Suppressor macrophage (primary cell): Measurements from ENCODE around the gene BUB1.
"Not testable (repeated sequence)": the region's sequence is repeated elsewhere in the genome, so short reads cannot be mapped to it uniquely, and the experiment has no call there.

Experiments used
- DNase-seq, 4 experiments: peaks; one replicate each; pipeline ENCODE4 v3.0.0-alpha.2; 2020 to 2022

Gene BUB1

GRCh38 chr2:110655701-110656100 lies 22.2 kb downstream of the BUB1 start:
- DNase-seq = no peak

- DNase-seq = no peak
Observed at GRCh38 chr2:110653861-110654260, 24.0 kb downstream of the BUB1 start.

DNA sequence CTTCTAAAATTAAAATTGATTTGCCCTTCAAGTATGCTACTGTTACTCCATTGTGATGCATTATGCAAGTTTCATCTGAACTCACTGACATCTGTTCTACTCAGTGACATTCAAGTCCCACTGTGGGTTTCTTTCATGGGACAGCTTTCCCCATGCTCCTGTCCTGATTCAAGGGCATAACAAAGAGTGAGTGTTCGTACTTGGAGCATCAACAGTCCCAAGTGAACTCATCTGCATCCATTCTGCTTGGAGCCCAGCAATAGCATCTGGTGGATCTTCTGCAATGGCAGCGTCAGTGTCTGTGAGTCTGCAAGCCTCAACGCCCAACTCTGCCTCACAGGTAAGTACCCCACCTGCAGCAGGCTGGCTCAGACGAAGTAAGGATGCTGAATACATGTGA lies 27.5 kb downstream of the BUB1 start:
- no peak for DNase-seq

GRCh38 chr2:110647777-110648176 lies 30.1 kb downstream of the BUB1 start:
- no peak for DNase-seq

GRCh38 chr2:110645616-110646015 lies 32.2 kb downstream of the BUB1 start:
- no peak for DNase-seq

GRCh38 chr2:110644357-110644756 lies 33.5 kb downstream of the BUB1 start:
- DNase-seq = no peak

- DNase-seq = no peak
Observed at GRCh38 chr2:110642360-110642759, 35.5 kb downstream of the BUB1 start.

DNA sequence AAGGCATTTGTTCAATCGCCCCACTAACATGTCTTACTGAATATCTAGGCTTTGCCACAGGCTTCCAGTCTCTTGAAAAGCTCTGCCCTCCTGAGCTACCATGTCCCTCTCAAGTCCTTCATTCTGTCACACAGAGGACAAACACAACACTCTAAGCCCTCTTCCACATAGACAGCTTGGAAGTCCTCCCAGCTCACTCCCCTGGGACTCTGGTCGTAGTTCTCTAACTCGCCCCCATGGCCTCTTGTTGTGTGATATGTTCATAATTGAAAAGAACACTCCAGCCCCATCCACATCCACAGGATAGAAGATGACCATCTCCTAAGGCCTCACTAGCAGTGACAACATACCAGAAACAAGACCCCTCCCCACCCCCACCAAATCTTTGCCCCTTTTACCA lies 37.9 kb downstream of the BUB1 start:
- DNase-seq = no peak

- no peak for DNase-seq
Observed at GRCh38 chr2:110638952-110639695, 38.7 kb downstream of the BUB1 start.

- DNase-seq = no peak
Observed at GRCh38 chr2:110638004-110638403, 39.9 kb downstream of the BUB1 start.

GRCh38 chr2:110637093-110637492 lies 40.8 kb downstream of the BUB1 start:
- no peak for DNase-seq

DNA sequence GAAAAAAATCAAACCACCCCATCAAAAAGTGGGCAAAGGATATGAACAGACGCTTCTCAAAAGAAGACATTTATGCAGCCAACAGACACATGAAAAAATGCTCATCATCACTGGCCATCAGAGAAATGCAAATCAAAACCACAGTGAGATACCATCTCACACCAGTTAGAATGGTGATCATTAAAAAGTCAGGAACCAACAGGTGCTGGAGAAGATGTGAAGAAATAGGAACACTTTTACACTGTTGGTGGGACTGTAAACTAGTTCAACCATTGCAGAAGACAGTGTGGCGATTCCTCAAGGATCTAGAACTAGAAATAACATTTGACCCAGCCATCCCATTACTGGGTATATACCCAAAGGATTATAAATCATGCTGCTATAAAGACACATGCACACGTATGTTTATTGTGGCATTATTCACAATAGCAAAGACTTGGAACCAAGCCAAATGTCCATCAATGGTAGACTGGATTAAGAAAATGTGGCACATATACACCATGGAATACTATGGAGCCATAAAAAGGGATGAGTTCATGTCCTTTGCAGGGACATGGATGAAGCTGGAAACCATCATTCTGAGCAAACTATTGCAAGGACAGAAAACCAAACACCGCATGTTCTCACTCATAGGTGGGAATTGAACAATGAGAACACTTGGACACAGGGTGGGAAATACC lies 41.8 kb downstream of the BUB1 start:
- DNase-seq = not testable (repeated sequence)

GRCh38 chr2:110627348-110627747 lies 50.5 kb downstream of the BUB1 start:
- not testable (repeated sequence) for DNase-seq

DNA sequence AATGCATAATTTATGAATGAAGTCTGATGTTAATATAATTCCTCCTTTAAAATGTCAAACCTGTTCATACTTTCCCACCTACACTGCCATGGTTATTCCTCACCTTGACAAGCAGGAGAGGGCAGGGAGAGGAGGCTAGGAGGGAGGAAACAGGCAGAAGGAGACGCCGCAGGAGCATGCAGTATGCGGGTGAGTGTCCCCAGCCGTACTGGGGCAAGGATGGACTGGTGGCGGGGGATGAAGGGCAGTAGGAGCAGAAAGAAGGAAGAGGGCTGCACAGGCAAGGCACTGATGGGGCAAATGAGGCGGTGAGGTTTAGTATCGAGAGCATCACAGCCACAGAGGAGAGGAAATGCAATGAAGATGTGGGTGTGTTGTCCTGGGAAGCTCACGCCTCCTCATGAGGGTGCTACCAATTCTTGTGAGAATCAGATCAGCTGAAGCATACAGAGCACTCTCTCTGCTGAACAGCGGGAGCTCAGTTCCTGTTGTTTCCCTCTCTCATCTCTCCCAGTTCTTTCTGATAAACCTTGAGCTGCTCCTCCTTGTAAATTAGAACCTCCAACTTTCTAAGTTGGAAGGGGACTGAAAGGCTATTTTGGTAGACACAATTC lies 58.4 kb downstream of the BUB1 start:
- not testable (repeated sequence) for DNase-seq

DNA sequence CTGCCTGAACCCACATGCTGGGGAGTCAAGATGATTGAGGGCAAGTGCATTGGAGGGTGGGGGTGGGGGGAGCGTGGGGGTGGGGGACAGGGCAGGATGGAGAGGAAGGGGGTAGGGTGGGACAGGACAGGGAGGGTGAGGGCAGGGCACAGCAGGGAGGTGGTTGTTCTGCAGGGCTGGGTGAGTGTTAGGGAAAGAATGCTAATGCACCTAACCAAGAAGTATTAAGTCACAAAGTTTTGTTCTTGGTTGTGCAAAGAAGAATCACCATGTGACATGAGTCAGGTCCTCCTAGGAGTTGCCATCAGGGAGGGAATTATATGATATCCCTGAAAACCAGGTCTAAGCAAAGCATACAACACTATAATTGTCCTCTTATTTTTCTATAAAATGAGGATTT lies 63.9 kb downstream of the BUB1 start:
- DNase-seq = not testable (repeated sequence)

GRCh38 chr2:110610613-110611250 lies 67.1 kb downstream of the BUB1 start:
- peak in 1 of 4 experiments; percentile 6 for DNase-seq

DNA sequence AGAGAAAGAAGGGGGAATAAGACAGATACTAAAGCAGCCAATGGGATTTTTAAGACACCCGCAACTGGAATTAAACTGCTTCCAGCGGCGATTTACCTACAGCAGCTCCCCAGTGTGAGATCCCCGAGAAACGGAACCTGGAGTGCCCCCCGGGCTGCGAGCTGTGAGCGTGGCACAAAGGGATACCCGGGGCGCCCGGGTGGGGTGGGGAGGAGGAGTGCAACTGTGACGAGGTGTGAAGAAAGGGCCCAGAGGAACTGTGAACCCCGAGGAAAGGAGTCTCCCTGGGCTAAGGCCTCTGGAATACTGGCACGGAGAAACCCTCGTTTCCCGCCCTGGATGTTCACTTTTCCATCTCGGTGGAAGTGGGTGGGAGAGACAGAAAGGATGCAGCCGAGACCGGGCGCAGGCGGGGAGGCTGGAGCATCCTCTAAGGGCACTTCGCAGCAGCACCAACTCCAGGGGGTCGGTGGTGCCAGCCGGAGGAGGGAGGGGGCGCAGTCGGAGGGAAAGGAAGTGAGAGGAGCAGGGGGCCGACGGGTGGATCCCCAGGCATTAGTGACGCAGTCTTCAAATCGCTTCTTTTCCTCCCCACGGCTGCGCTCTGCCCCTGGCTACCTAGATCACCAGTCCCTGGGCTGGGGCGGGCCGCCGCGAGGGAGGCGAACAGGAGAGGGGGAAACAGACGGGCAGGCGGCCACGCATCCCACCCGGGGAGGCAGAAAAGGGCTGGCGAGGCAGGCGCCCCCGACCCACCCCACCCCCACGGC lies 67.8 kb downstream of the BUB1 start:
- DNase-seq = not testable (repeated sequence)

DNA sequence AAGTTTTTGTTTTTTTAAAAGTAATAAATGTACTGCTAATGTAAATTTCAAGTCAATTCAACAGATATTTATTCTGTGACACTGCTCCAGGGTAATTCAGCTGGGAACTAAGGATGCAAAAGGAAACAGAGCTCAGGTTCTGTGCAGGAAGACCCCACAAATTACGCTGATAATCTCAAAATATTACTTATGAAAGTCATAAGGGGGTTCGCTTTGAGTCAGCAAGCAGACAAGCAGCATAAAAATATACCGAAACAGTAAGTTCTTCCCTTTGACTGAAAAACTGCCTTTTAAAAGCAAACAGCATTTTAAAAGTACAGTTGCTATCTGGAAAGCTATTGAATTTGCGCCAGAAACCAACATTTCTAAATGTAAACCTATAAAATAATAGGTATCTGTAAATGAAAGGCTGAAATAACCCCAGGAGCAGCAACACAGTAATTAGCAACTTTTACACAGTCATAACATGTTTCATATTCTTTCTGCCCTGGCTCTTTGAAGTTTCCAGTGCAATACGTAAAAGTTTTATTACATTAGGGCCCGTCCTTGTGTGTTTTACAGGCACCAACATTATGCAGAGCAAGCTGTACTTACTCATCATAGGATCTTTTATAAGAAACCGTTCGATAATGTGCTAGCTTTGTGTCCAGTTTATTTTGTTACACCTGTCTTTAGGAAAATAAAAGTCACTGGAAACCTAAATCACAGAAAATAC lies 68.9 kb downstream of the BUB1 start:
- not testable (repeated sequence) for DNase-seq

DNA sequence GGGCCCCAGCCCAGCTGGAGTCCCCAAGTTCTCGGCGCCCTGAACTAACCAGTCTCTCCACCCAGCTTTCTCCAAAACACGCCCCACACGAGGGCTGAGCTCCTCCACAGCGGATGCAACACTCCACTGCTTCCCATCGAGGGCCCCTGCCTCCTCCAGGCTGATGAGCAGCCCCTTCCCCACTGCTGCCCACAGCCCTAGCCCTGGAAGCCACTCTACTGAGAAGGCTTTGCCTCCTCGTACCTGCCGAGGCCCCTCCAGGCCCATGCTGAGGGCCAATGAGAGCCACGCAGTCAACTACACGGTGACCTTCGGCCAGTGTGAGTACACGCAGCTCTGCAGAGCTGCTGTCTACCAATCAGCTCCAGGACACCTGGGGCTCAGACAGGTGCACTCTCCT lies 72.8 kb downstream of the BUB1 start:
- not testable (repeated sequence) for DNase-seq

- not testable (repeated sequence) for DNase-seq
Observed at GRCh38 chr2:110603917-110604591, 73.8 kb downstream of the BUB1 start.

DNA sequence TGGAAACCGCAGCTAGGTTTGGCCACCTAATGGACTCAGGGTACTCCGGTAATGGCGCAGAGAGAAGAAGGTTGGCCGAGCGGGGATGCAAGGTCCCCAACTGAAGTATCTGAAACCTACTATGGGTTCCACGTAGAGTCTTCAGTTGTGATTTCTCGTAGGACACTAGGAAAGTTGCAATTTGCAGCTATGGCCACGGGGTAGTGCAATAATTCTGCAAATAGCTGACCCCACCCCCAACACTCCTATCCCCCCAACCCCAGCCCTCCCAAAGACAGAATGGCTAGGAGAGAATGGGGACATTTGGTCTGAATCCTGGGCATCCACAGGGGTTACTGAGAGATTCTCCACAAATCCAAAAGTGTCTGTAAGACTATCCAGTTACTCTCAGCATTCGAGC lies 75.7 kb downstream of the BUB1 start:
- DNase-seq = not testable (repeated sequence)
